ENCODE data around the gene NLN.
A peak's percentile ranks its signal among the peaks of the same experiment; 100 is the strongest.
"Not testable (repeated sequence)": the region's sequence is repeated elsewhere in the genome, so short reads cannot be mapped to it uniquely, and the experiment has no call there.

Gene NLN

GRCh38 chr5:65832603-65833228 is 110.7 kb downstream of the NLN start:
- DNase-seq (ENCODE audit: low spot score), result no peak

- no peak for DNase-seq (ENCODE audit: low spot score)
Measured at GRCh38 chr5:65833780-65834179, 111.8 kb downstream of the NLN start.

- DNase-seq (ENCODE audit: low spot score), result no peak
Measured at GRCh38 chr5:65834306-65834705, 112.3 kb downstream of the NLN start.

GRCh38 chr5:65835191-65835590 is 113.2 kb downstream of the NLN start:
- DNase-seq (ENCODE audit: low spot score), result no peak

- no peak for DNase-seq (ENCODE audit: low spot score)
Measured at GRCh38 chr5:65837139-65837538, 115.1 kb downstream of the NLN start.

GRCh38 chr5:65839170-65839569 is 117.2 kb downstream of the NLN start:
- DNase-seq (ENCODE audit: low spot score), result not testable (repeated sequence)

GRCh38 chr5:65840071-65840470 is 118.1 kb downstream of the NLN start:
- no peak for DNase-seq (ENCODE audit: low spot score)

GRCh38 chr5:65844763-65845162 is 122.8 kb downstream of the NLN start:
- not testable (repeated sequence) for DNase-seq (ENCODE audit: low spot score)

GRCh38 chr5:65846101-65846500 is 124.1 kb downstream of the NLN start:
- no peak for DNase-seq (ENCODE audit: low spot score)

GRCh38 chr5:65847019-65847418 is 125.0 kb downstream of the NLN start:
- DNase-seq (ENCODE audit: low spot score), result not testable (repeated sequence)

GRCh38 chr5:65849918-65850317 is 127.9 kb downstream of the NLN start:
- DNase-seq (ENCODE audit: low spot score), result not testable (repeated sequence)

GRCh38 chr5:65854925-65855324 is 132.9 kb downstream of the NLN start:
- DNase-seq (ENCODE audit: low spot score), result no peak

- DNase-seq (ENCODE audit: low spot score), result no peak
Measured at GRCh38 chr5:65855766-65856315, 133.8 kb downstream of the NLN start.

GRCh38 chr5:65856520-65856919 is 134.5 kb downstream of the NLN start:
- DNase-seq (ENCODE audit: low spot score), result no peak

GRCh38 chr5:65858316-65858715 is 136.3 kb downstream of the NLN start:
- no peak for DNase-seq (ENCODE audit: low spot score)

- peak; percentile 49 for DNase-seq (ENCODE audit: low spot score)
Measured at GRCh38 chr5:65861830-65862241, 139.8 kb downstream of the NLN start.

GRCh38 chr5:65862384-65862783 is 140.4 kb downstream of the NLN start:
- DNase-seq (ENCODE audit: low spot score), result no peak

GRCh38 chr5:65863747-65864146 is 141.7 kb downstream of the NLN start:
- no peak for DNase-seq (ENCODE audit: low spot score)

GRCh38 chr5:65866837-65867521 is 145.0 kb downstream of the NLN start:
- no peak for DNase-seq (ENCODE audit: low spot score)

- no peak for DNase-seq (ENCODE audit: low spot score)
Measured at GRCh38 chr5:65867542-65868195, 145.7 kb downstream of the NLN start.

- no peak for DNase-seq (ENCODE audit: low spot score)
Measured at GRCh38 chr5:65868509-65868908, 146.5 kb downstream of the NLN start.

- DNase-seq (ENCODE audit: low spot score), result peak; percentile 62
Measured at GRCh38 chr5:65871182-65871581, 149.2 kb downstream of the NLN start.

- DNase-seq (ENCODE audit: low spot score), result not testable (repeated sequence)
Measured at GRCh38 chr5:65871776-65872175, 149.8 kb downstream of the NLN start.

All from LoVo (cell line).